ENCODE results near the gene RNF4.

DNA sequence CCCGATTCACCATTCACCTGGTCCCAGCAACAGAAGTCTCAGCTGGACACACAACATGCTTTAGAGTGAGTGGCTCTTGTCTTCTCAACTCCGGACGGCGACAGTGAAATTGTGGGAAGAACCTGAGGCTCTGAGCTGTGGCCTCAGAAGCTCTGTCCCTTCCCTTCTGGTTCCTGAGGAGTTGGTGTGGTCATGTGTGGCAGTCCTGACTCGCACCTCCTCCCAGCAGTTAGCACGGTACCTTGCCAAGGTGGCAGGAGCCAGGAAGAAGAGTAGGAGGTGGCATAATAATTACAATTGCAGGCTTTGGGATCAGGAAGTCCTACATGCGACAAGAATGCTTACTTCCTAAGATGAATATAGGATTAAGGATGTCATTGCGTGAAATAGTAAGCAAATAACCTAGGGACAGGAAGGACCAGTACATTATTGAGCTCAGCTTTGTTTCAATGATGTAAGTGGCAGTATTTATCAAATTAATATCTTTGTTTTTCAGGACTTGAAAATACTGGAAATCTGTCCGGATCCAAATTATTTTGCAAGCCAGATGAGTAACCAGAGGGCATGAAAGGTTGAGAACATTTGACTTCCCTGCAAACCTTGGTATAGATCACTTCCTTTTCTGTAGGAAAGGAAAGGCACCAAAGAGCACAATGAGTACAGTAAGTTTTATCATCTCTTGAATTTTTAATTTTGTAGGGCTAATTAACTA, 21.1 kb downstream of the RNF4 start:
- TF ChIP-seq, protein P1, sequence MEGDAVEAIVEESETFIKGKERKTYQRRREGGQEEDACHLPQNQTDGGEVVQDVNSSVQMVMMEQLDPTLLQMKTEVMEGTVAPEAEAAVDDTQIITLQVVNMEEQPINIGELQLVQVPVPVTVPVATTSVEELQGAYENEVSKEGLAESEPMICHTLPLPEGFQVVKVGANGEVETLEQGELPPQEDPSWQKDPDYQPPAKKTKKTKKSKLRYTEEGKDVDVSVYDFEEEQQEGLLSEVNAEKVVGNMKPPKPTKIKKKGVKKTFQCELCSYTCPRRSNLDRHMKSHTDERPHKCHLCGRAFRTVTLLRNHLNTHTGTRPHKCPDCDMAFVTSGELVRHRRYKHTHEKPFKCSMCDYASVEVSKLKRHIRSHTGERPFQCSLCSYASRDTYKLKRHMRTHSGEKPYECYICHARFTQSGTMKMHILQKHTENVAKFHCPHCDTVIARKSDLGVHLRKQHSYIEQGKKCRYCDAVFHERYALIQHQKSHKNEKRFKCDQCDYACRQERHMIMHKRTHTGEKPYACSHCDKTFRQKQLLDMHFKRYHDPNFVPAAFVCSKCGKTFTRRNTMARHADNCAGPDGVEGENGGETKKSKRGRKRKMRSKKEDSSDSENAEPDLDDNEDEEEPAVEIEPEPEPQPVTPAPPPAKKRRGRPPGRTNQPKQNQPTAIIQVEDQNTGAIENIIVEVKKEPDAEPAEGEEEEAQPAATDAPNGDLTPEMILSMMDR (IDR thresholded peaks at IDR 0.05 in 2 of 3, conservative IDR thresholded peaks at IDR 0.05 in 1 of 3; ENCODE audit: control insufficient read depth in 2 of 3, extremely low read depth in 1 of 3, insufficient read depth in 1 of 3, low read depth in 3 of 3, low read length in 3 of 3): no peak
- TF ChIP-seq CHD2 (IDR thresholded peaks at IDR 0.05; ENCODE audit: borderline replicate concordance, low read depth, low read length): no peak
- TF ChIP-seq SMC3 (IDR thresholded peaks at IDR 0.05; ENCODE audit: borderline replicate concordance, low read length): no peak
- no peak for TF ChIP-seq POLR2A (IDR thresholded peaks at IDR 0.05; ENCODE audit: low read depth, low read length)
- no peak for TF ChIP-seq RAD21 (IDR thresholded peaks at IDR 0.05; ENCODE audit: insufficient read depth, low read depth, low read length)
- no peak for TF ChIP-seq FOXK2 (IDR thresholded peaks at IDR 0.05)
- TF ChIP-seq RCOR1 (conservative IDR thresholded peaks at IDR 0.05; ENCODE audit: low read depth, low read length): no peak
- no peak for TF ChIP-seq TARDBP (IDR thresholded peaks at IDR 0.05; ENCODE audit: borderline replicate concordance)
- TF ChIP-seq KDM1A (IDR thresholded peaks at IDR 0.05; ENCODE audit: borderline replicate concordance): no peak

All from GM12878 (cell line).